ENCODE measurements around the gene FOXA2. TPM values are rescaled to one million over a fixed set of nuclear protein-coding genes. Genes with fewer than 3 reads are reported as not detected.
A peak's percentile ranks its signal among the peaks of the same experiment; 100 is the strongest.

FOXA2 gene
- total and polyA plus RNA-seq, 9 of the 15 experiments (the other 6 are each of a cell fraction or from before 2014, with no cell fraction given), result 0.10 to 1.0 (median 0.25) TPM

DNA sequence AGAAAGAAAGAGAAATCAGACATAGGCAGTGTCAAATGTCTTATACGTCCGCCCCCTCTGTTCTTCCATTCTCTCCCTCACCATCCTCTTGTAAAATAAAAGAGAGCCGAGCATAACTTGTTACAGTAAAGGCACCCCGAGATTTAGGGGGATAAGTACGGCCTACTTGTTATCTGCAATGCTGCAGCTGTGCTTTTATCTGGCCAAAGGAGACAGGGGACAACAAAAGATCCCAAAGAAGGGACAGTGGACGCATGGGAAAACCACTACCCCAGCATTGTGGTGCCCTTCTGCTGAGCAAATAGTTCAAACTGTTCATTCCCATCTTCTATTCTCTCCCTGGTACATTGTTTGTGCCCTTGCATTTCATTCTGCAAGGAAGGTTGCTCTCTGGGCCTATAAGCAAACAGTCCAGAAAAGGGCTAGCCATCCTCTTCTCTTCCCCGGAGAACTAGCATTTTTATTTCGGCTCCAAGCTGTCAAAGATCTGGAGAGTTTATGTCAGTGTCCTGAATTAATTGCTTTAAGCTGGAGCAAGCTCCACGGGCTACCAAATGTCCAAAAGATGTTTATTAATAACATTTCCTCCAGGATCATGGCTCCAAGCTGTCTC lies 22.3 kb downstream of the FOXA2 start (continued):
- TF ChIP-seq, protein P1, sequence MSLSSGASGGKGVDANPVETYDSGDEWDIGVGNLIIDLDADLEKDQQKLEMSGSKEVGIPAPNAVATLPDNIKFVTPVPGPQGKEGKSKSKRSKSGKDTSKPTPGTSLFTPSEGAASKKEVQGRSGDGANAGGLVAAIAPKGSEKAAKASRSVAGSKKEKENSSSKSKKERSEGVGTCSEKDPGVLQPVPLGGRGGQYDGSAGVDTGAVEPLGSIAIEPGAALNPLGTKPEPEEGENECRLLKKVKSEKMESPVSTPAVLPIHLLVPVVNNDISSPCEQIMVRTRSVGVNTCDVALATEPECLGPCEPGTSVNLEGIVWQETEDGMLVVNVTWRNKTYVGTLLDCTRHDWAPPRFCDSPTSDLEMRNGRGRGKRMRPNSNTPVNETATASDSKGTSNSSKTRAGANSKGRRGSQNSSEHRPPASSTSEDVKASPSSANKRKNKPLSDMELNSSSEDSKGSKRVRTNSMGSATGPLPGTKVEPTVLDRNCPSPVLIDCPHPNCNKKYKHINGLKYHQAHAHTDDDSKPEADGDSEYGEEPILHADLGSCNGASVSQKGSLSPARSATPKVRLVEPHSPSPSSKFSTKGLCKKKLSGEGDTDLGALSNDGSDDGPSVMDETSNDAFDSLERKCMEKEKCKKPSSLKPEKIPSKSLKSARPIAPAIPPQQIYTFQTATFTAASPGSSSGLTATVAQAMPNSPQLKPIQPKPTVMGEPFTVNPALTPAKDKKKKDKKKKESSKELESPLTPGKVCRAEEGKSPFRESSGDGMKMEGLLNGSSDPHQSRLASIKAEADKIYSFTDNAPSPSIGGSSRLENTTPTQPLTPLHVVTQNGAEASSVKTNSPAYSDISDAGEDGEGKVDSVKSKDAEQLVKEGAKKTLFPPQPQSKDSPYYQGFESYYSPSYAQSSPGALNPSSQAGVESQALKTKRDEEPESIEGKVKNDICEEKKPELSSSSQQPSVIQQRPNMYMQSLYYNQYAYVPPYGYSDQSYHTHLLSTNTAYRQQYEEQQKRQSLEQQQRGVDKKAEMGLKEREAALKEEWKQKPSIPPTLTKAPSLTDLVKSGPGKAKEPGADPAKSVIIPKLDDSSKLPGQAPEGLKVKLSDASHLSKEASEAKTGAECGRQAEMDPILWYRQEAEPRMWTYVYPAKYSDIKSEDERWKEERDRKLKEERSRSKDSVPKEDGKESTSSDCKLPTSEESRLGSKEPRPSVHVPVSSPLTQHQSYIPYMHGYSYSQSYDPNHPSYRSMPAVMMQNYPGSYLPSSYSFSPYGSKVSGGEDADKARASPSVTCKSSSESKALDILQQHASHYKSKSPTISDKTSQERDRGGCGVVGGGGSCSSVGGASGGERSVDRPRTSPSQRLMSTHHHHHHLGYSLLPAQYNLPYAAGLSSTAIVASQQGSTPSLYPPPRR (CRISPR knock-in tag; IDR thresholded peaks at IDR 0.05; ENCODE audit: borderline replicate concordance), result no peak
- peak; percentile 59; the same call in 1 of the 2 replicates for TF ChIP-seq SMARCE1 (IDR thresholded peaks at IDR 0.05)
- peak; percentile 36; the same call in 1 of the 2 replicates for TF ChIP-seq SMARCA4 (IDR thresholded peaks at IDR 0.05)
- peak; percentile 21; the same call in 1 of the 2 replicates for TF ChIP-seq CBFA2T2 (conservative IDR thresholded peaks at IDR 0.05)
- no peak for TF ChIP-seq PHF8 (IDR thresholded peaks at IDR 0.05; ENCODE audit: borderline replicate concordance, low read length)
- TF ChIP-seq MCM5 (IDR thresholded peaks at IDR 0.05; ENCODE audit: low read depth), result no peak
- TF ChIP-seq, protein P2, sequence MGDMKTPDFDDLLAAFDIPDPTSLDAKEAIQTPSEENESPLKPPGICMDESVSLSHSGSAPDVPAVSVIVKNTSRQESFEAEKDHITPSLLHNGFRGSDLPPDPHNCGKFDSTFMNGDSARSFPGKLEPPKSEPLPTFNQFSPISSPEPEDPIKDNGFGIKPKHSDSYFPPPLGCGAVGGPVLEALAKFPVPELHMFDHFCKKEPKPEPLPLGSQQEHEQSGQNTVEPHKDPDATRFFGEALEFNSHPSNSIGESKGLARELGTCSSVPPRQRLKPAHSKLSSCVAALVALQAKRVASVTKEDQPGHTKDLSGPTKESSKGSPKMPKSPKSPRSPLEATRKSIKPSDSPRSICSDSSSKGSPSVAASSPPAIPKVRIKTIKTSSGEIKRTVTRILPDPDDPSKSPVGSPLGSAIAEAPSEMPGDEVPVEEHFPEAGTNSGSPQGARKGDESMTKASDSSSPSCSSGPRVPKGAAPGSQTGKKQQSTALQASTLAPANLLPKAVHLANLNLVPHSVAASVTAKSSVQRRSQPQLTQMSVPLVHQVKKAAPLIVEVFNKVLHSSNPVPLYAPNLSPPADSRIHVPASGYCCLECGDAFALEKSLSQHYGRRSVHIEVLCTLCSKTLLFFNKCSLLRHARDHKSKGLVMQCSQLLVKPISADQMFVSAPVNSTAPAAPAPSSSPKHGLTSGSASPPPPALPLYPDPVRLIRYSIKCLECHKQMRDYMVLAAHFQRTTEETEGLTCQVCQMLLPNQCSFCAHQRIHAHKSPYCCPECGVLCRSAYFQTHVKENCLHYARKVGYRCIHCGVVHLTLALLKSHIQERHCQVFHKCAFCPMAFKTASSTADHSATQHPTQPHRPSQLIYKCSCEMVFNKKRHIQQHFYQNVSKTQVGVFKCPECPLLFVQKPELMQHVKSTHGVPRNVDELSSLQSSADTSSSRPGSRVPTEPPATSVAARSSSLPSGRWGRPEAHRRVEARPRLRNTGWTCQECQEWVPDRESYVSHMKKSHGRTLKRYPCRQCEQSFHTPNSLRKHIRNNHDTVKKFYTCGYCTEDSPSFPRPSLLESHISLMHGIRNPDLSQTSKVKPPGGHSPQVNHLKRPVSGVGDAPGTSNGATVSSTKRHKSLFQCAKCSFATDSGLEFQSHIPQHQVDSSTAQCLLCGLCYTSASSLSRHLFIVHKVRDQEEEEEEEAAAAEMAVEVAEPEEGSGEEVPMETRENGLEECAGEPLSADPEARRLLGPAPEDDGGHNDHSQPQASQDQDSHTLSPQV (IDR thresholded peaks at IDR 0.05), result no peak
- no peak for TF ChIP-seq KLF1 (tag; IDR thresholded peaks at IDR 0.05)
- TF ChIP-seq HNRNPLL (IDR thresholded peaks at IDR 0.05; ENCODE audit: low read depth, low read length, poor library complexity, severe bottlenecking), result no peak
- TF ChIP-seq POLR2A (conservative IDR thresholded peaks at IDR 0.05), result no peak
- peak; percentile 77 for TF ChIP-seq ARID1B (IDR thresholded peaks at IDR 0.05)
- no peak for TF ChIP-seq PATZ1 (CRISPR knock-in tag; IDR thresholded peaks at IDR 0.05; ENCODE audit: borderline replicate concordance)
- TF ChIP-seq, protein P3, sequence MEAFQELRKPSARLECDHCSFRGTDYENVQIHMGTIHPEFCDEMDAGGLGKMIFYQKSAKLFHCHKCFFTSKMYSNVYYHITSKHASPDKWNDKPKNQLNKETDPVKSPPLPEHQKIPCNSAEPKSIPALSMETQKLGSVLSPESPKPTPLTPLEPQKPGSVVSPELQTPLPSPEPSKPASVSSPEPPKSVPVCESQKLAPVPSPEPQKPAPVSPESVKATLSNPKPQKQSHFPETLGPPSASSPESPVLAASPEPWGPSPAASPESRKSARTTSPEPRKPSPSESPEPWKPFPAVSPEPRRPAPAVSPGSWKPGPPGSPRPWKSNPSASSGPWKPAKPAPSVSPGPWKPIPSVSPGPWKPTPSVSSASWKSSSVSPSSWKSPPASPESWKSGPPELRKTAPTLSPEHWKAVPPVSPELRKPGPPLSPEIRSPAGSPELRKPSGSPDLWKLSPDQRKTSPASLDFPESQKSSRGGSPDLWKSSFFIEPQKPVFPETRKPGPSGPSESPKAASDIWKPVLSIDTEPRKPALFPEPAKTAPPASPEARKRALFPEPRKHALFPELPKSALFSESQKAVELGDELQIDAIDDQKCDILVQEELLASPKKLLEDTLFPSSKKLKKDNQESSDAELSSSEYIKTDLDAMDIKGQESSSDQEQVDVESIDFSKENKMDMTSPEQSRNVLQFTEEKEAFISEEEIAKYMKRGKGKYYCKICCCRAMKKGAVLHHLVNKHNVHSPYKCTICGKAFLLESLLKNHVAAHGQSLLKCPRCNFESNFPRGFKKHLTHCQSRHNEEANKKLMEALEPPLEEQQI (IDR thresholded peaks at IDR 0.05), result no peak
- no peak for TF ChIP-seq YBX1 (IDR thresholded peaks at IDR 0.05)

All from K562 (cell line).